ENCODE data around the gene LARP1.

- TF ChIP-seq EZH2 (IDR thresholded peaks at IDR 0.05; ENCODE audit: low read depth, unreplicated experiment), result no peak
- no peak for TF ChIP-seq CTCF (conservative IDR thresholded peaks at IDR 0.05; ENCODE audit: low read depth in 2 of 2)
- TF ChIP-seq NANOG (IDR thresholded peaks at IDR 0.05; ENCODE audit: borderline replicate concordance), result no peak
- no peak for TF ChIP-seq POLR2AphosphoS5 (IDR thresholded peaks at IDR 0.05; ENCODE audit: low read depth)
- TF ChIP-seq REST (IDR thresholded peaks at IDR 0.05; ENCODE audit: unreplicated experiment), result no peak
- TF ChIP-seq ETS1 (IDR thresholded peaks at IDR 0.05), result no peak
- no peak for TF ChIP-seq EZH2phosphoT487 (IDR thresholded peaks at IDR 0.05; ENCODE audit: unreplicated experiment)
- no peak for TF ChIP-seq ZNF114 (CRISPR knock-in tag; IDR thresholded peaks at IDR 0.05)
- no peak for TF ChIP-seq CREB1 (CRISPR knock-in tag; IDR thresholded peaks at IDR 0.05; ENCODE audit: low read depth)
These were observed 107.6 kb downstream of the LARP1 start for GRCh38 chr5:154862766-154863165.

Data from GM23338 (cell line).